Measurements from ENCODE around the gene NKG7.
"Not testable (repeated sequence)": the region's sequence is repeated elsewhere in the genome, so short reads cannot be mapped to it uniquely, and the experiment has no call there.

Gene NKG7

GRCh38 chr19:51372649-51373504 is at the start of gene NKG7:
NKG7 (minus strand) TSS chr19:51372654; CDS start chr19:51372535, 119 bp downstream.
- Mint-ChIP-seq H3K4me3 (peak within 1 kb of the TSS; percentile 74 to 87), H3K9me3 (peaks cover 5 to 8% of the 10 kb centered on the region in 2 donors), H3K4me1 (peaks cover 83% of the 10 kb centered on the region), H3K27ac (peak within 1 kb of the TSS; percentile 86 to 93), H3K27me3 (no peaks in the 10 kb centered on the region)
- peak; percentile 91 for ATAC-seq
- DNase-seq = peak; percentile 79 to 93

- peaks cover 77% of the 10 kb centered on the region for H3K27me3 Mint-ChIP-seq
- ATAC-seq = peak; percentile 79
- H3K27ac Mint-ChIP-seq = peak overlapping the region in 1 of 2 donors; percentile 34
- peak; percentile 84 to 86 for DNase-seq
- peaks cover 22% of the 10 kb centered on the region for H3K4me1 Mint-ChIP-seq
- H3K9me3 Mint-ChIP-seq = no peaks in the 10 kb centered on the region
- peak overlapping the region; percentile 22 to 31 for H3K4me3 Mint-ChIP-seq
Observed at GRCh38 chr19:51422053-51422448, 49.6 kb upstream of the NKG7 start.

- Mint-ChIP-seq H3K4me1 (peaks cover 26% of the 10 kb centered on the region), H3K4me3 (peak overlapping the region; percentile 22 to 31), H3K27ac (peak overlapping the region in 1 of 2 donors; percentile 34), H3K27me3 (peaks cover 77% of the 10 kb centered on the region), H3K9me3 (no peaks in the 10 kb centered on the region)
- ATAC-seq (peak; percentile 33), DNase-seq (no peak)
Observed at GRCh38 chr19:51421229-51422052, 49.0 kb upstream of the NKG7 start.

GRCh38 chr19:51420511-51420910 is 48.1 kb upstream of the NKG7 start:
- H3K27ac Mint-ChIP-seq, ATAC-seq, H3K9me3 Mint-ChIP-seq, DNase-seq, H3K4me3 Mint-ChIP-seq: not testable (repeated sequence)
- H3K27me3 Mint-ChIP-seq = peaks cover 68% of the 10 kb centered on the region
- peaks cover 26% of the 10 kb centered on the region for H3K4me1 Mint-ChIP-seq

- Mint-ChIP-seq H3K27me3 (peaks cover 63% of the 10 kb centered on the region), H3K4me3 (no peak overlapping the region), H3K4me1 (peaks cover 26% of the 10 kb centered on the region), H3K27ac (peak overlapping the region in 1 of 2 donors; percentile 56), H3K9me3 (no peaks in the 10 kb centered on the region)
- no peak for DNase-seq
- no peak for ATAC-seq
Observed at GRCh38 chr19:51418707-51419106, 46.3 kb upstream of the NKG7 start.

- no peaks in the 10 kb centered on the region for H3K9me3 Mint-ChIP-seq
- H3K27ac Mint-ChIP-seq = peak overlapping the region in 1 of 2 donors; percentile 54
- no peak for ATAC-seq
- H3K27me3 Mint-ChIP-seq = peaks cover 54% of the 10 kb centered on the region
- no peak for DNase-seq
- H3K4me1 Mint-ChIP-seq = peaks cover 26% of the 10 kb centered on the region
- H3K4me3 Mint-ChIP-seq = no peak overlapping the region
Observed at GRCh38 chr19:51417810-51418157, 45.3 kb upstream of the NKG7 start.

GRCh38 chr19:51417107-51417809 is 44.8 kb upstream of the NKG7 start, which contains the start of gene SIGLEC10:
SIGLEC10 (minus strand) TSS chr19:51417642; CDS start chr19:51417581, 61 bp downstream.
- H3K9me3 Mint-ChIP-seq = no peaks in the 10 kb centered on the region
- H3K27me3 Mint-ChIP-seq = peaks cover 48% of the 10 kb centered on the region
- peak; percentile 69 for ATAC-seq
- H3K4me3 Mint-ChIP-seq = no peak within 1 kb of the TSS
- peak within 1 kb of the TSS in 1 of 2 donors; percentile 80 for H3K27ac Mint-ChIP-seq
- peaks cover 26% of the 10 kb centered on the region for H3K4me1 Mint-ChIP-seq
- peak in 1 of 2 donors; percentile 33 for DNase-seq

- ATAC-seq, H3K9me3 Mint-ChIP-seq, DNase-seq, H3K4me3 Mint-ChIP-seq, H3K27ac Mint-ChIP-seq: not testable (repeated sequence)
- Mint-ChIP-seq H3K4me1 (peaks cover 20% of the 10 kb centered on the region), H3K27me3 (peaks cover 40% of the 10 kb centered on the region)
Observed at GRCh38 chr19:51416422-51416821, 44.0 kb upstream of the NKG7 start.

GRCh38 chr19:51415187-51415586 is 42.7 kb upstream of the NKG7 start:
- H3K4me3 Mint-ChIP-seq = no peak overlapping the region
- no peaks in the 10 kb centered on the region for H3K9me3 Mint-ChIP-seq
- peaks cover 16% of the 10 kb centered on the region for H3K4me1 Mint-ChIP-seq
- ATAC-seq (no peak), DNase-seq (no peak)
- H3K27me3 Mint-ChIP-seq = peaks cover 30% of the 10 kb centered on the region
- no peak overlapping the region for H3K27ac Mint-ChIP-seq

GRCh38 chr19:51410950-51411748 is 38.7 kb upstream of the NKG7 start:
- no peak for ATAC-seq
- no peak overlapping the region for H3K27ac Mint-ChIP-seq
- no peak overlapping the region for H3K4me3 Mint-ChIP-seq
- no peaks in the 10 kb centered on the region for H3K9me3 Mint-ChIP-seq
- peaks cover 14% of the 10 kb centered on the region for H3K27me3 Mint-ChIP-seq
- no peak for DNase-seq
- peaks cover 6% of the 10 kb centered on the region for H3K4me1 Mint-ChIP-seq

GRCh38 chr19:51407511-51408131 is 35.2 kb upstream of the NKG7 start:
- Mint-ChIP-seq H3K9me3 (peaks cover 0 to 8% of the 10 kb centered on the region in 2 donors), H3K27me3 (peaks cover 20% of the 10 kb centered on the region), H3K4me3 (no peak overlapping the region), H3K4me1 (peaks cover 6% of the 10 kb centered on the region), H3K27ac (no peak overlapping the region)
- DNase-seq = peak in 1 of 2 donors; percentile 25
- peak; percentile 74 for ATAC-seq

GRCh38 chr19:51402117-51402516 is 29.7 kb upstream of the NKG7 start:
- DNase-seq (no peak), ATAC-seq (no peak)
- H3K27ac Mint-ChIP-seq = no peak overlapping the region
- H3K9me3 Mint-ChIP-seq = peaks cover 8 to 20% of the 10 kb centered on the region in 2 donors
- peaks cover 12% of the 10 kb centered on the region for H3K27me3 Mint-ChIP-seq
- H3K4me3 Mint-ChIP-seq = no peak overlapping the region
- peaks cover 18% of the 10 kb centered on the region for H3K4me1 Mint-ChIP-seq

GRCh38 chr19:51399936-51400335 is 27.5 kb upstream of the NKG7 start:
- not testable (repeated sequence) for DNase-seq, ATAC-seq, H3K4me3 Mint-ChIP-seq, H3K27ac Mint-ChIP-seq, H3K27me3 Mint-ChIP-seq
- peaks cover 8 to 20% of the 10 kb centered on the region in 2 donors for H3K9me3 Mint-ChIP-seq
- peaks cover 33% of the 10 kb centered on the region for H3K4me1 Mint-ChIP-seq

GRCh38 chr19:51399231-51399630 is 26.8 kb upstream of the NKG7 start:
- H3K4me3 Mint-ChIP-seq = no peak overlapping the region
- H3K4me1 Mint-ChIP-seq = peaks cover 40% of the 10 kb centered on the region
- H3K27me3 Mint-ChIP-seq = no peaks in the 10 kb centered on the region
- H3K9me3 Mint-ChIP-seq = peaks cover 8 to 20% of the 10 kb centered on the region in 2 donors
- ATAC-seq = no peak
- no peak overlapping the region for H3K27ac Mint-ChIP-seq
- DNase-seq = no peak
